Measurements from ENCODE around the gene CREB3L4. TPM values are rescaled to one million over a fixed set of nuclear protein-coding genes. Genes with fewer than 3 reads are reported as not detected.

Gene CREB3L4
- total RNA-seq, 2 donors from 2014 or later: 109 to 386 TPM

GRCh38 chr1:153962088-153963029, 5.3 kb upstream of the CREB3L4 start:
- Histone ChIP-seq H3K27me3 (replicated peaks; ENCODE audit: insufficient read depth) (no peaks in the 10 kb centered on the region), H3K9me3 (no peaks in the 10 kb centered on the region), H3K4me3 (peak overlapping the region; percentile 61 to 78), H3K36me3 (no peaks in the 10 kb centered on the region), H3K27ac (peak overlapping the region; percentile 95 to 97), H3K4me1 (replicated peaks) (peaks cover 4% of the 10 kb centered on the region)
- 36% methylated on average over 13 of the region's 16 CpGs for WGBS
- intact Hi-C loops (cut with DNase I): no loop called here
- peak; percentile 50 for TF ChIP-seq POLR2AphosphoS5 (IDR thresholded peaks at IDR 0.05)
- TF ChIP-seq CTCF (IDR thresholded peaks at IDR 0.05): no peak
- peak; percentile 59 for DNase-seq (ENCODE audit: low spot score)

- intact Hi-C loops (cut with DNase I): no loop called here
- DNase-seq (ENCODE audit: low spot score): peak; percentile 99
- H3K9me3 ChIP-seq: no peaks in the 10 kb centered on the region
- H3K4me3 ChIP-seq: peak within 1 kb of the TSS; percentile 61 to 78
- peaks cover 4% of the 10 kb centered on the region for H3K4me1 ChIP-seq (replicated peaks)
- peak within 1 kb of the TSS; percentile 95 to 97 for H3K27ac ChIP-seq
- under 1% methylated on average over 48 of the region's 54 CpGs for WGBS
- no peaks in the 10 kb centered on the region for H3K36me3 ChIP-seq
- TF ChIP-seq CTCF (IDR thresholded peaks at IDR 0.05) (no peak), POLR2AphosphoS5 (IDR thresholded peaks at IDR 0.05) (peak; percentile 95), POLR2A (IDR thresholded peaks at IDR 0.05) (peak; percentile 83)
- H3K27me3 ChIP-seq (replicated peaks; ENCODE audit: insufficient read depth): no peaks in the 10 kb centered on the region
These were observed 4.5 kb upstream of the CREB3L4 start, which contains the start of gene SLC39A1 for GRCh38 chr1:153963030-153963849. Gene SLC39A1, minus strand, starts transcription at chr1:153963537. Its CDS starts 822 bp downstream, at chr1:153962715.

GRCh38 chr1:153963850-153964331, 3.8 kb upstream of the CREB3L4 start:
- intact Hi-C loops (cut with DNase I): no loop called here
- under 1% methylated on average over 22 of the region's 22 CpGs for WGBS
- peaks cover 4% of the 10 kb centered on the region for H3K4me1 ChIP-seq (replicated peaks)

GRCh38 chr1:153968000-153968363, 280 bp downstream of the CREB3L4 start:
- peak; percentile 89 for DNase-seq (ENCODE audit: low spot score)
- Histone ChIP-seq H3K4me3 (peak overlapping the region; percentile 60 to 65), H3K4me1 (replicated peaks) (peaks cover 4% of the 10 kb centered on the region), H3K9me3 (no peaks in the 10 kb centered on the region), H3K36me3 (no peaks in the 10 kb centered on the region), H3K27me3 (replicated peaks; ENCODE audit: insufficient read depth) (no peaks in the 10 kb centered on the region), H3K27ac (peak overlapping the region; percentile 97)
- intact Hi-C loops (cut with DNase I): no loop called here
- peak; percentile 58 for TF ChIP-seq POLR2A (IDR thresholded peaks at IDR 0.05)
- no peak for TF ChIP-seq CTCF (IDR thresholded peaks at IDR 0.05)
- WGBS: 2% methylated on average over 8 of the region's 8 CpGs

More at GRCh38 chr1:153963850-153964331, 3.8 kb upstream of the CREB3L4 start:
- Histone ChIP-seq H3K9me3 (no peaks in the 10 kb centered on the region), H3K27me3 (replicated peaks; ENCODE audit: insufficient read depth) (no peaks in the 10 kb centered on the region), H3K4me3 (peak overlapping the region; percentile 61 to 78), H3K36me3 (no peaks in the 10 kb centered on the region), H3K27ac (peak overlapping the region; percentile 95 to 97)
- peak; percentile 58 for DNase-seq (ENCODE audit: low spot score)
- TF ChIP-seq CTCF (IDR thresholded peaks at IDR 0.05) (peak in 1 of 4 experiments; percentile 9), POLR2A (IDR thresholded peaks at IDR 0.05) (no peak), POLR2AphosphoS5 (IDR thresholded peaks at IDR 0.05) (no peak)
